GM12878 (cell line): ENCODE data around the gene NDST3. TPM values are rescaled to one million over a fixed set of nuclear protein-coding genes. Genes with fewer than 3 reads are reported as not detected.

Experiments
- ATAC-seq: fragments of 200-7000 bp; cut with Tn5 transposase; 3 replicates; pipeline ENCODE4 v1.9.1; 2020; ENCODE audit warnings: mild to moderate bottlenecking, moderate library complexity
- BruUV-seq: library from RNA; stranded (reverse); fragments of 400-500 nt; replicated peaks from 2 replicates; lab custom pipeline; 2021; lab: Mats Ljungman, UMichigan
- CTCF ChIA-PET: fragments of 300-600 bp; sonication (Branson Sonifier 250); formaldehyde crosslinking; extraction: SDS; loops from one replicate; lab custom pipeline; 2021; ENCODE audit warnings: inconsistent platforms; lab: Yijun Ruan, JAX
- POLR2A ChIA-PET: fragments of 350-600 bp; formaldehyde crosslinking; extraction: SDS; loops from one replicate; lab custom pipeline; 2021; ENCODE audit warnings: inconsistent platforms; lab: Charles Lee
- RAD21 ChIA-PET: fragments of 300-600 bp; sonication (Branson Sonifier 250); formaldehyde crosslinking; loops from one replicate; lab custom pipeline; 2023; ENCODE audit warnings: antibody characterized with exemption; ENCODE audit not compliant: unreplicated experiment; lab: Charles Lee
- SMC1A ChIA-PET: fragments of 300-600 bp; sonication (Branson Sonifier 250); formaldehyde crosslinking; loops from one replicate; lab custom pipeline; 2023; ENCODE audit not compliant: unreplicated experiment, uncharacterized antibody; lab: Charles Lee
- DNase-seq: peaks from one replicate; pipeline ENCODE4 v3.0.0-alpha.2; 2011; ENCODE audit warnings: low read depth, low spot score
- FAIRE-seq: peaks from 3 replicates; lab custom pipeline; 2011; peaks lifted over from hg19 to GRCh38; lab: Jason Lieb, UNC
- H2AFZ ChIP-seq: 2 replicates; pipeline ENCODE4 v1.6.0; 2011; ENCODE audit warnings: low read depth, low read length, control low read depth; ENCODE audit not compliant: control insufficient read depth
- H3K27ac ChIP-seq: 2 replicates; pipeline ENCODE4 v1.5.1; 2011; ENCODE audit warnings: control low read depth; ENCODE audit not compliant: control insufficient read depth, insufficient read depth
- H3K27me3 ChIP-seq, 2 experiments: replicated peaks in 1 of 2; 2 replicates each; pipeline versions ENCODE4 v1.6.0 to v1.6.1; 2011; ENCODE audit warnings: low read length in 1 of 2; ENCODE audit not compliant: control insufficient read depth in 2 of 2, insufficient read depth in 2 of 2
- H3K36me3 ChIP-seq, 2 experiments: 2 replicates each; pipeline ENCODE4 v1.5.1; 2011; ENCODE audit warnings: low read length in 1 of 2; ENCODE audit not compliant: control insufficient read depth in 2 of 2, insufficient read depth in 2 of 2
- H3K4me1 ChIP-seq: 2 replicates; pipeline ENCODE4 v1.6.1; 2011; ENCODE audit warnings: mild to moderate bottlenecking, low read length, moderate library complexity, mixed read lengths; ENCODE audit not compliant: control insufficient read depth, insufficient read depth
- H3K4me2 ChIP-seq: 2 replicates; pipeline ENCODE4 v1.6.0; 2011; ENCODE audit warnings: control low read depth; ENCODE audit not compliant: control insufficient read depth, insufficient read depth
- H3K4me3 ChIP-seq: fragments of 200-600 bp; sonication (generic); 2 replicates; pipeline ENCODE4 v1.5.1; 2016
- H3K79me2 ChIP-seq: 2 replicates; pipeline ENCODE4 v1.6.0; 2011; ENCODE audit warnings: low read length; ENCODE audit not compliant: control insufficient read depth, insufficient read depth
- H3K9ac ChIP-seq: 2 replicates; pipeline ENCODE4 v1.8.0; 2011; ENCODE audit warnings: low read length, control low read depth, mixed read lengths; ENCODE audit not compliant: control insufficient read depth, insufficient read depth
- H3K9me3 ChIP-seq: replicated peaks from 3 replicates; pipeline ENCODE4 v1.5.1; 2011; ENCODE audit warnings: mild to moderate bottlenecking, low read length; ENCODE audit not compliant: control insufficient read depth, insufficient read depth
- H4K20me1 ChIP-seq: 2 replicates; pipeline ENCODE4 v1.6.0; 2011; ENCODE audit not compliant: control insufficient read depth, insufficient read depth
- BHLHE40 ChIP-seq, 2 experiments: fragments of 450-650 bp in 1 of 2; IDR thresholded peaks; 2 replicates each; pipeline ENCODE4 v1.6.1; 2011 to 2017; ENCODE audit warnings: low read depth in 2 of 2, borderline replicate concordance in 1 of 2, improper control_type of control experiment in 1 of 2, low read length in 1 of 2, mild to moderate bottlenecking in 1 of 2
- CEBPB ChIP-seq, 2 experiments: fragments of 150-350 bp in 1 of 2; IDR thresholded peaks; 2 replicates each; pipeline ENCODE4 v1.6.1; 2012 to 2014; ENCODE audit warnings: low read depth in 2 of 2, low read length in 2 of 2, borderline replicate concordance in 1 of 2, inconsistent platforms in 1 of 2
- CHD4 ChIP-seq: fragments of 200-600 bp; sonication (generic); IDR thresholded peaks from 2 replicates; pipeline ENCODE4 v1.6.1; 2016; ENCODE audit warnings: mild to moderate bottlenecking
- IRF4 ChIP-seq: IDR thresholded peaks from 2 replicates; pipeline ENCODE4 v1.6.1; 2011; ENCODE audit warnings: low read depth, low read length
- SMAD1 ChIP-seq: fragments of 450-650 bp; IDR thresholded peaks from 2 replicates; pipeline ENCODE4 v1.6.1; 2018; ENCODE audit warnings: mild to moderate bottlenecking, low read depth; ENCODE audit not compliant: partially characterized antibody
- SMC3 ChIP-seq: IDR thresholded peaks from 2 replicates; pipeline ENCODE4 v1.6.1; 2011; ENCODE audit warnings: low read length, improper control_type of control experiment, borderline replicate concordance
- SREBF2 ChIP-seq: IDR thresholded peaks from 2 replicates; pipeline ENCODE4 v1.6.1; 2012; ENCODE audit warnings: mild to moderate bottlenecking, low read length
- TARDBP ChIP-seq: IDR thresholded peaks from 2 replicates; pipeline ENCODE4 v1.6.1; 2016; ENCODE audit warnings: borderline replicate concordance
- YY1 ChIP-seq: IDR thresholded peaks from 2 replicates; pipeline ENCODE4 v1.6.1; 2011; ENCODE audit warnings: low read depth, mild to moderate bottlenecking, low read length
- ZBTB40 ChIP-seq: fragments of 450-650 bp; IDR thresholded peaks from 2 replicates; pipeline ENCODE4 v1.6.1; 2016; ENCODE audit warnings: mild to moderate bottlenecking, moderate library complexity, borderline replicate concordance
- WGBS: methylation state at CpG from one replicate; pipeline ENCODE4 v1.1.6; 2016; ENCODE audit warnings: low lambda C conversion rate; ENCODE audit not compliant: insufficient replicate concordance, insufficient coverage; ENCODE audit errors: missing lambda C conversion rate; 5-methylcytosine and 5-hydroxymethylcytosine counted together
- in situ Hi-C: fragments of 300-500 bp; cut with MboI; formaldehyde crosslinking; loops from 9 replicates; pipeline ENCODE4 v1.14.3; 2018; ENCODE audit warnings: mixed read lengths
- intact Hi-C: fragments of 100-400 bp; cut with micrococcal nuclease; formaldehyde crosslinking; loops from one replicate; pipeline ENCODE4 v1.14.2; 2022; ENCODE audit not compliant: unreplicated experiment
- polyA plus RNA-seq, 11 experiments: library from polyadenylated mRNA; depleted of rRNA in 4 of 11; unstranded in 6 of 11; stranded (reverse) in 5 of 11; fragments of >200 nt; fragmentation: Nextera tagmentation in 4 of 11; fragmentation: Illumina TruSeq in 1 of 11; extraction: Ambion mirVana in 4 of 11; extraction: Trizol in 1 of 11; gene quantifications; 1 replicate in 1 of 11; 2 replicates in 10 of 11; pipeline versions ENCODE4 v1.2.1 to v1.2.3, GENCODE V29; 2011 to 2016; ENCODE audit warnings: inconsistent platforms in 2 of 11, missing spikeins in 2 of 11, low read depth in 1 of 11
- total RNA-seq, 4 experiments: library from RNA; depleted of rRNA in 3 of 4; stranded (reverse); fragments of >200 nt in 3 of 4; fragmentation: Illumina TruSeq in 1 of 4; extraction: Trizol in 1 of 4; gene quantifications; 2 replicates each; pipeline versions ENCODE4 v1.2.1 to v1.2.3, GENCODE V29; 2013 to 2021
- TF ChIP-seq, protein P1 (sequence below): fragments of 450-650 bp; formaldehyde crosslinking; IDR thresholded peaks from 2 replicates; pipeline ENCODE4 v1.4.0; 2022; ENCODE audit warnings: mild to moderate bottlenecking, moderate library complexity
- TF ChIP-seq, protein P2 (sequence below): IDR thresholded peaks from 2 replicates; pipeline ENCODE4 v1.6.1; 2012; ENCODE audit warnings: improper control_type of control experiment, low read depth, low read length; ENCODE audit not compliant: insufficient replicate concordance

NDST3 gene
- total and polyA plus RNA-seq, 10 of the 15 experiments (the other 5 are each of a cell fraction or from before 2014, with no cell fraction given): 0.03 TPM; not detected in 8

DNA sequence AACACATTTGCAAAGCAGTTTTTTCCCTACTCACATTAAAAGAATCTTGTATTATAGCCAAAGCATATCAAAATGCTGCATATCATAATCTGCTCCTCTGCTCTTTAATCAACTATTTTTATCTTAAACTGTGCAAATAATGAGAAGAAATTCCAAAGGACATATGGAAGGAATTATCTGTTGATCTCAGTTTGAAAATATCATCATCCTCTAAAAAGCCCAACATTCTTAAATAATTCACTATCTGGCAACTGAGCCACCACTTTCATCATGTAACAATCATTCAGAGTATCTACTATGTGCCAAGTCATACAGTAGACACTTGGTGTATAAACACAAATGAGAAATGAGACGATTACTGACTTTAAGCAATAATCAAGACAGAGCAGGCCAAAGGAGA, 255.5 kb downstream of the NDST3 start:
- in situ Hi-C loops: loop anchor here (10.0 kb wide), 2 partner anchors 295 to 395 kb away; partner anchors contain the start of gene METTL14
- POLR2A ChIA-PET: no interaction called here
- no peak for TF ChIP-seq SREBF2
- TF ChIP-seq, protein P1, sequence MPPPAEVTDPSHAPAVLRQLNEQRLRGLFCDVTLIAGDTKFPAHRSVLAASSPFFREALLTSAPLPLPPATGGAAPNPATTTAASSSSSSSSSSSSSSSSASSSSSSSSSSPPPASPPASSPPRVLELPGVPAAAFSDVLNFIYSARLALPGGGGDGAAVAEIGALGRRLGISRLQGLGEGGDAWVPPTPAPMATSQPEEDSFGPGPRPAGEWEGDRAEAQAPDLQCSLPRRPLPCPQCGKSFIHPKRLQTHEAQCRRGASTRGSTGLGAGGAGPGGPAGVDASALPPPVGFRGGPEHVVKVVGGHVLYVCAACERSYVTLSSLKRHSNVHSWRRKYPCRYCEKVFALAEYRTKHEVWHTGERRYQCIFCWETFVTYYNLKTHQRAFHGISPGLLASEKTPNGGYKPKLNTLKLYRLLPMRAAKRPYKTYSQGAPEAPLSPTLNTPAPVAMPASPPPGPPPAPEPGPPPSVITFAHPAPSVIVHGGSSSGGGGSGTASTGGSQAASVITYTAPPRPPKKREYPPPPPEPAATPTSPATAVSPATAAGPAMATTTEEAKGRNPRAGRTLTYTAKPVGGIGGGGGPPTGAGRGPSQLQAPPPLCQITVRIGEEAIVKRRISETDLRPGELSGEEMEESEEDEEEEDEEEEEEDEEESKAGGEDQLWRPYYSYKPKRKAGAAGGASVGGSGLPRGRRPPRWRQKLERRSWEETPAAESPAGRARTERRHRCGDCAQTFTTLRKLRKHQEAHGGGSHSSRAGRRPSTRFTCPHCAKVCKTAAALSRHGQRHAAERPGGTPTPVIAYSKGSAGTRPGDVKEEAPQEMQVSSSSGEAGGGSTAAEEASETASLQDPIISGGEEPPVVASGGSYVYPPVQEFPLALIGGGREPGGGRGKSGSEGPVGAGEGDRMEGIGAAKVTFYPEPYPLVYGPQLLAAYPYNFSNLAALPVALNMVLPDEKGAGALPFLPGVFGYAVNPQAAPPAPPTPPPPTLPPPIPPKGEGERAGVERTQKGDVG: no peak
- no peak for TF ChIP-seq ZBTB40
- no peak for TF ChIP-seq YY1
- TF ChIP-seq SMC3: no peak
- no peak for TF ChIP-seq BHLHE40 (IDR thresholded peaks at IDR 0.05; ENCODE audit: borderline replicate concordance in 1 of 2, low read depth in 2 of 2, low read length in 1 of 2)
- TF ChIP-seq TARDBP: no peak
- no peak for TF ChIP-seq CEBPB (IDR thresholded peaks at IDR 0.05; ENCODE audit: borderline replicate concordance in 1 of 2, low read depth in 2 of 2, low read length in 2 of 2)
- no peak for TF ChIP-seq IRF4
- TF ChIP-seq, protein P2, sequence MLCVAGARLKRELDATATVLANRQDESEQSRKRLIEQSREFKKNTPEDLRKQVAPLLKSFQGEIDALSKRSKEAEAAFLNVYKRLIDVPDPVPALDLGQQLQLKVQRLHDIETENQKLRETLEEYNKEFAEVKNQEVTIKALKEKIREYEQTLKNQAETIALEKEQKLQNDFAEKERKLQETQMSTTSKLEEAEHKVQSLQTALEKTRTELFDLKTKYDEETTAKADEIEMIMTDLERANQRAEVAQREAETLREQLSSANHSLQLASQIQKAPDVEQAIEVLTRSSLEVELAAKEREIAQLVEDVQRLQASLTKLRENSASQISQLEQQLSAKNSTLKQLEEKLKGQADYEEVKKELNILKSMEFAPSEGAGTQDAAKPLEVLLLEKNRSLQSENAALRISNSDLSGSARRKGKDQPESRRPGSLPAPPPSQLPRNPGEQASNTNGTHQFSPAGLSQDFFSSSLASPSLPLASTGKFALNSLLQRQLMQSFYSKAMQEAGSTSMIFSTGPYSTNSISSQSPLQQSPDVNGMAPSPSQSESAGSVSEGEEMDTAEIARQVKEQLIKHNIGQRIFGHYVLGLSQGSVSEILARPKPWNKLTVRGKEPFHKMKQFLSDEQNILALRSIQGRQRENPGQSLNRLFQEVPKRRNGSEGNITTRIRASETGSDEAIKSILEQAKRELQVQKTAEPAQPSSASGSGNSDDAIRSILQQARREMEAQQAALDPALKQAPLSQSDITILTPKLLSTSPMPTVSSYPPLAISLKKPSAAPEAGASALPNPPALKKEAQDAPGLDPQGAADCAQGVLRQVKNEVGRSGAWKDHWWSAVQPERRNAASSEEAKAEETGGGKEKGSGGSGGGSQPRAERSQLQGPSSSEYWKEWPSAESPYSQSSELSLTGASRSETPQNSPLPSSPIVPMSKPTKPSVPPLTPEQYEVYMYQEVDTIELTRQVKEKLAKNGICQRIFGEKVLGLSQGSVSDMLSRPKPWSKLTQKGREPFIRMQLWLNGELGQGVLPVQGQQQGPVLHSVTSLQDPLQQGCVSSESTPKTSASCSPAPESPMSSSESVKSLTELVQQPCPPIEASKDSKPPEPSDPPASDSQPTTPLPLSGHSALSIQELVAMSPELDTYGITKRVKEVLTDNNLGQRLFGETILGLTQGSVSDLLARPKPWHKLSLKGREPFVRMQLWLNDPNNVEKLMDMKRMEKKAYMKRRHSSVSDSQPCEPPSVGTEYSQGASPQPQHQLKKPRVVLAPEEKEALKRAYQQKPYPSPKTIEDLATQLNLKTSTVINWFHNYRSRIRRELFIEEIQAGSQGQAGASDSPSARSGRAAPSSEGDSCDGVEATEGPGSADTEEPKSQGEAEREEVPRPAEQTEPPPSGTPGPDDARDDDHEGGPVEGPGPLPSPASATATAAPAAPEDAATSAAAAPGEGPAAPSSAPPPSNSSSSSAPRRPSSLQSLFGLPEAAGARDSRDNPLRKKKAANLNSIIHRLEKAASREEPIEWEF: no peak
- no peak for TF ChIP-seq SMAD1
- no peak for TF ChIP-seq CHD4

More for the DNA sequence above, 255.5 kb downstream of the NDST3 start:
- Histone ChIP-seq H3K27ac (no peak overlapping the region), H3K4me3 (no peak overlapping the region), H3K4me1 (no peaks in the 10 kb centered on the region), H3K9ac (no peak overlapping the region), H4K20me1 (no peaks in the 10 kb centered on the region), H2AFZ (no peak overlapping the region), H3K4me2 (no peak overlapping the region), H3K36me3 (no peaks in the 10 kb centered on the region), H3K9me3 (no peaks in the 10 kb centered on the region), H3K27me3 (no peaks in the 10 kb centered on the region), H3K79me2 (no peaks in the 10 kb centered on the region)
- ChIA-PET CTCF (no interaction called here), SMC1A (interaction anchor here (1.2 kb wide), 1 partner anchor 122 kb away, joined by 3 read pairs; no protein-coding TSS in a partner anchor), RAD21 (no interaction called here)
- no TSS peak for BruUV-seq
- no peak for DNase-seq
- no peak for FAIRE-seq
- 96% methylated on average over 1 of the region's 1 CpG for WGBS
- intact Hi-C loops: loop anchor here (10.0 kb wide), 1 partner anchor 125 kb away; no protein-coding TSS in a partner anchor
- no peak for ATAC-seq
